WERI-Rb-1 (cell line): ENCODE measurements around the gene PRCP.

Source experiments
- DNase-seq: peaks from one replicate; pipeline ENCODE4 v3.0.0-alpha.2; 2020
- H3K27ac ChIP-seq: fragments of 250-450 bp; sonication (Bioruptor Pico); 2 replicates; pipeline ENCODE4 v1.5.1; 2020; ENCODE audit warnings: mild to moderate bottlenecking, moderate library complexity
- H3K27me3 ChIP-seq: fragments of 250-450 bp; sonication (Bioruptor Pico); 2 replicates; pipeline ENCODE4 v1.5.1; 2021; ENCODE audit warnings: mild to moderate bottlenecking, low read depth, moderate library complexity; ENCODE audit not compliant: insufficient read depth, severe bottlenecking
- H3K36me3 ChIP-seq: fragments of 250-450 bp; sonication (Bioruptor Pico); 2 replicates; pipeline ENCODE4 v1.5.1; 2020; ENCODE audit warnings: mild to moderate bottlenecking, moderate library complexity
- H3K4me3 ChIP-seq: 2 replicates; pipeline ENCODE4 v1.5.1; 2011; ENCODE audit warnings: low read depth, mild to moderate bottlenecking, control low read depth, low read length
- H3K9me3 ChIP-seq: fragments of 250-450 bp; sonication (Bioruptor Pico); 2 replicates; pipeline ENCODE4 v1.5.1; 2021; ENCODE audit warnings: mild to moderate bottlenecking, moderate library complexity; ENCODE audit not compliant: severe bottlenecking
- TF ChIP-seq, protein P1 (sequence below): IDR thresholded peaks from 2 replicates; pipeline ENCODE4 v1.5.1; 2011; ENCODE audit warnings: low read depth, mild to moderate bottlenecking, control low read depth, inconsistent platforms, low read length

Gene PRCP

DNA sequence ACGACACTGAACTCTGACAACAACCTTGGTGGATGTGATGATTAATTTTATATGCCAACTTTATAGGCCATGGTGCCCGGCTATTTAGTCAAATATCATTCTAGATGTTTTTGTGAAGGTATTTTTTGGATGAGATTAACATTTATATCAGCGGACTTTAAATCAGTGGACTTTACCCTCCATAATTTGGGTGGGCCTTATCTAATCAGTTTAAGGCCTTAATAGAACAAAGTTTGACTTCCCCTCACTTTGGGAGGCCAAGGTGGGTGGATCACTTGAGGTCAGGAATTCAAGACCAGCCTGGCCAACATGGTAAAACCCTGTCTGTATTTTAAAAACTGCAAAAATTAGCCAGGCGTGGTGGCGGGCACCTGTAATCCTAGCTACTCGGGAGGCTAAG lies 4.0 kb downstream of the PRCP start:
- Histone ChIP-seq H3K36me3 (no peaks in the 10 kb centered on the region), H3K4me3 (no peak overlapping the region), H3K9me3 (no peaks in the 10 kb centered on the region), H3K27me3 (no peaks in the 10 kb centered on the region), H3K27ac (no peak overlapping the region)
- TF ChIP-seq, protein P1, sequence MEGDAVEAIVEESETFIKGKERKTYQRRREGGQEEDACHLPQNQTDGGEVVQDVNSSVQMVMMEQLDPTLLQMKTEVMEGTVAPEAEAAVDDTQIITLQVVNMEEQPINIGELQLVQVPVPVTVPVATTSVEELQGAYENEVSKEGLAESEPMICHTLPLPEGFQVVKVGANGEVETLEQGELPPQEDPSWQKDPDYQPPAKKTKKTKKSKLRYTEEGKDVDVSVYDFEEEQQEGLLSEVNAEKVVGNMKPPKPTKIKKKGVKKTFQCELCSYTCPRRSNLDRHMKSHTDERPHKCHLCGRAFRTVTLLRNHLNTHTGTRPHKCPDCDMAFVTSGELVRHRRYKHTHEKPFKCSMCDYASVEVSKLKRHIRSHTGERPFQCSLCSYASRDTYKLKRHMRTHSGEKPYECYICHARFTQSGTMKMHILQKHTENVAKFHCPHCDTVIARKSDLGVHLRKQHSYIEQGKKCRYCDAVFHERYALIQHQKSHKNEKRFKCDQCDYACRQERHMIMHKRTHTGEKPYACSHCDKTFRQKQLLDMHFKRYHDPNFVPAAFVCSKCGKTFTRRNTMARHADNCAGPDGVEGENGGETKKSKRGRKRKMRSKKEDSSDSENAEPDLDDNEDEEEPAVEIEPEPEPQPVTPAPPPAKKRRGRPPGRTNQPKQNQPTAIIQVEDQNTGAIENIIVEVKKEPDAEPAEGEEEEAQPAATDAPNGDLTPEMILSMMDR, result no peak
- no peak for DNase-seq

DNA sequence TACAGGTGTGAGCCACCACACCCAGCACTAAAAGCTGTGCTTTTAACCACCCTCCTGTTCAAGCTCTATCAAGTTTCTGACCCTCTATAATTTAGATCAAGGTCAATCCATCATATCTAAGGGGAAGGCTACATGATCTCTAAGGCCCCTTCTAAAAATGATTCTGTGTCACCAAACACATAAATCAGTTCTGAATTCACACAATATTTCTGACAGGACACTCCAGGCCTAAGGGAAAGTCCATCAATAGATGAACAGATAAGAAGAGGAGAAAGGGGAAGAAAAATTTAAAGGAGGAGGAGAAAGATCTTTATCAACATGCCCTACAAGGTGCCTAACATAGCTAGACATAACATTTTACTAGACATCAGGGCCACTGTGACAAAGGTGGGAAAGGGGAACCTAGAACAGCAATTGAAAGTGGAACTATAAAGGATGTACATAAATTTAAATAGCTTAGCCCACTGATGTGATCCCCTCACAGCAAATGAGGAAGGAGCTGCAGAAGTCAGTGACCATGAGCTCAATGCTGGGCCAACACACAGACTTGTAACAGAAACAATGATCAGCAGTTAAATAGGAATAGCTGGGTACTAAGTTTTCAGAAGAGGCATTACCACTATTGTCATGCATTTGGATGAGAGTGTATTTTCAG lies 4.7 kb downstream of the PRCP start:
- Histone ChIP-seq H3K4me3 (no peak overlapping the region), H3K36me3 (no peaks in the 10 kb centered on the region), H3K9me3 (no peaks in the 10 kb centered on the region), H3K27me3 (no peaks in the 10 kb centered on the region), H3K27ac (no peak overlapping the region)
- DNase-seq, result no peak
- TF ChIP-seq, protein P1, result no peak

DNA sequence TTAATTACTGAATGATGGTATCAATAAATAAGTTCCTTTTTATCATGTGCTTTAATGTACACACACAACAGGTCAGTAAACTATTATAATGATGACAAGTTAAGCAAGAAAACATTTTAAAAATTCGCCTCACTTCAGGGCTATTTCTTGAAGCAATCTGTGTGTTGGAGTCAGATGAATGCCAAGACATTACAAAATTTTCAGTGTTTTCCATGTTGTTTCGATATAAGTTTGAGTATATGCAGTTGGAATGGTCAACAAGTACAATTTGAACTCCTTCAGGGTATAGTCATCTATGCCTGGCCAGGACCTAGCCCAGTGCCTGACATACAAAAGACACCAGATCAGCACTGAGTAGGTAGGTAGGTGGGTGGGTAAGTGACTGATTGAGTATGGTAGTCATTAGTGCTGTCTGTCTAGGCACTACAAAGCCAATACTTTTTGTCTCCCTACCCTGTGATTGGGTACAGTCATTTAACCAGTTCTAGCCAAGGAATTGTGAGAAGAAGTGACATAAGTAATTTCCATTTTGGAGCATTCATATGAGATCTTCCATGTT lies 7.5 kb downstream of the PRCP start:
- TF ChIP-seq, protein P1, result no peak
- Histone ChIP-seq H3K9me3 (no peaks in the 10 kb centered on the region), H3K4me3 (no peak overlapping the region), H3K27me3 (no peaks in the 10 kb centered on the region), H3K27ac (no peak overlapping the region), H3K36me3 (no peaks in the 10 kb centered on the region)
- no peak for DNase-seq

DNA sequence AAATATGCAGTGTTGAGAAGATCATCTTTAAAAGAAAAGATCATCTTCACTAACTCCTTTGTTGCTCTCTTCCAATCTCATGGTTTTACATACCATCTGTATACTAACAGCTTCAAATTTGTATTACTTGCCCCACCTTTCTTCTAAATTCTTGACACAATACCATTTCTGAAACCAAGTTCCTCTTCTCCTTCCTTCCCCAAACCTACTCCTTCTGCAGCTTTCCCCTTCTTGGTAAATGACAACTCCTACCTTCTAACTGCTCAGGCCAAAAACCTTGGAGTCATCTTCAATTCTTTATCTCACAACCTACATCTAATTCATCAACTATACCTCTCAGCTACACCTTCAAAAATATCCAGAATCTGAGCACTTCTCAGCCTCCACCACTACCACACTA lies 9.3 kb downstream of the PRCP start:
- Histone ChIP-seq H3K27ac (no peak overlapping the region), H3K36me3 (no peaks in the 10 kb centered on the region), H3K27me3 (no peaks in the 10 kb centered on the region), H3K9me3 (no peaks in the 10 kb centered on the region), H3K4me3 (no peak overlapping the region)
- TF ChIP-seq, protein P1, result no peak
- no peak for DNase-seq

DNA sequence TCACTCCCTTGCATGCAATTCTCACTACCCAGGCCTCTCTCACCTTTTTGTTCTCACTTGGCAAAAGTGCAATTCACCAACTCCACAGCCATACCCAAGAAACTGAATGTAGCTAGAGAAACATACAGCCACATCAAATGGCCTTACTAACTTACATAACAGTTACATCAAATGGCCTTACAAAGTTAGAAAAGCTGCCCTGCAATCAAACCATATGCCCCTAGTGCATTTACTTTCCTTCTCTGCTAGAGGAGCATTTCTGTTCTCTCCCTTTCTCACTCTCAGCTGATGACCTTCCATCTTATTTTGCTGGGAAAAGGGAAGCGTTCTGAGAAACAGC lies 10.3 kb downstream of the PRCP start:
- Histone ChIP-seq H3K4me3 (no peak overlapping the region), H3K27me3 (no peaks in the 10 kb centered on the region), H3K27ac (no peak overlapping the region), H3K9me3 (no peaks in the 10 kb centered on the region), H3K36me3 (no peaks in the 10 kb centered on the region)
- DNase-seq, result no peak
- TF ChIP-seq, protein P1, result no peak
